Tibial nerve (tissue), 4 donors: ENCODE data around the gene ELP4. TPM values are rescaled to one million over a fixed set of nuclear protein-coding genes. Genes with fewer than 3 reads are reported as not detected.

Source experiments
- DNase-seq, 2 donors: peaks; one replicate each; pipeline ENCODE4 v3.0.0-alpha.2; 2019; ENCODE audit warnings: low spot score in 2 of 2
- H3K27ac ChIP-seq, 4 donors: fragments of 200-600 bp; sonication (generic) in 3 of 4; one replicate each; pipeline ENCODE4 v1.5.1; 2017 to 2019; ENCODE audit warnings: mild to moderate bottlenecking in 1 of 4
- H3K27me3 ChIP-seq, 2 donors: fragments of 200-600 bp; sonication (generic) in 1 of 2; one replicate each; pipeline versions ENCODE4 v1.5.1 to v1.6.0; 2017 to 2019
- H3K36me3 ChIP-seq, 3 donors: fragments of 200-600 bp; sonication (generic); one replicate each; pipeline ENCODE4 v1.5.1; 2018 to 2019
- H3K4me1 ChIP-seq, 4 donors: fragments of 200-600 bp; sonication (generic) in 3 of 4; one replicate each; pipeline ENCODE4 v1.5.1; 2017 to 2019
- H3K4me3 ChIP-seq, 4 donors: fragments of 200-600 bp; sonication (generic) in 3 of 4; one replicate each; pipeline ENCODE4 v1.5.1; 2017 to 2019; ENCODE audit warnings: mild to moderate bottlenecking in 1 of 4, moderate library complexity in 1 of 4
- H3K9me3 ChIP-seq, 4 donors: fragments of 200-600 bp; sonication (generic) in 3 of 4; one replicate each; pipeline ENCODE4 v1.5.1; 2017 to 2019
- CTCF ChIP-seq, 5 experiments: fragments of 200-600 bp in 3 of 5; fragments of 450-650 bp in 2 of 5; sonication (generic) in 3 of 5; IDR thresholded peaks; one replicate each; pipeline ENCODE4 v1.5.1; 2016 to 2019; ENCODE audit warnings: antibody characterized with exemption in 5 of 5, mild to moderate bottlenecking in 3 of 5, moderate library complexity in 2 of 5
- EP300 ChIP-seq, 2 donors: sonication (generic); formaldehyde crosslinking; IDR thresholded peaks; one replicate each; pipeline ENCODE4 v1.6.1; 2017; ENCODE audit warnings: antibody characterized with exemption in 2 of 2, mild to moderate bottlenecking in 1 of 2
- POLR2A ChIP-seq, 2 donors: fragments of 450-650 bp; IDR thresholded peaks; one replicate each; pipeline ENCODE4 v1.6.1; 2017; ENCODE audit warnings: antibody characterized with exemption in 2 of 2, mild to moderate bottlenecking in 2 of 2, moderate library complexity in 2 of 2
- WGBS, 2 donors: methylation state at CpG; one replicate each; pipeline ENCODE4 v1.1.5; 2018; 5-methylcytosine and 5-hydroxymethylcytosine counted together
- total RNA-seq, 4 donors: library from RNA; depleted of rRNA; stranded (reverse); fragments of >200 nt; gene quantifications; one replicate each; pipeline ENCODE4 v1.1.0, GENCODE V29; 2016

The ELP4 gene
- total RNA-seq, 4 donors from 2014 or later, result 19.2 to 32.1 (median 29.7) TPM

GRCh38 chr11:31608995-31609394 lies 99.4 kb downstream of the ELP4 start:
- H3K4me3 ChIP-seq, result no peak overlapping the region
- H3K4me1 ChIP-seq, result no peaks in the 10 kb centered on the region
- no peaks in the 10 kb centered on the region for H3K9me3 ChIP-seq
- no peak for DNase-seq
- H3K27me3 ChIP-seq, result no peaks in the 10 kb centered on the region
- 95 to 96% methylated on average over 8 of the region's 8 CpGs for WGBS, 2 donors
- no peak for TF ChIP-seq CTCF (IDR thresholded peaks at IDR 0.05)
- TF ChIP-seq EP300 (IDR thresholded peaks at IDR 0.05), result no peak
- no peak for TF ChIP-seq POLR2A (IDR thresholded peaks at IDR 0.05)
- no peak overlapping the region for H3K27ac ChIP-seq
- H3K36me3 ChIP-seq, result peaks cover 0 to 16% (median 0%) of the 10 kb centered on the region in 3 donors

- Histone ChIP-seq H3K9me3 (no peaks in the 10 kb centered on the region), H3K36me3 (peaks cover 0 to 16% (median 0%) of the 10 kb centered on the region in 3 donors), H3K27me3 (no peaks in the 10 kb centered on the region), H3K4me3 (no peak overlapping the region), H3K27ac (no peak overlapping the region), H3K4me1 (no peaks in the 10 kb centered on the region)
- no peak for DNase-seq
- TF ChIP-seq CTCF (IDR thresholded peaks at IDR 0.05) (no peak), EP300 (IDR thresholded peaks at IDR 0.05) (no peak), POLR2A (IDR thresholded peaks at IDR 0.05) (no peak)
Observed at GRCh38 chr11:31610544-31610943, 101.0 kb downstream of the ELP4 start.

- DNase-seq, result no peak
- H3K27ac ChIP-seq, result no peak overlapping the region
- no peaks in the 10 kb centered on the region for H3K9me3 ChIP-seq
- no peak for TF ChIP-seq CTCF (IDR thresholded peaks at IDR 0.05)
- TF ChIP-seq POLR2A (IDR thresholded peaks at IDR 0.05), result no peak
- TF ChIP-seq EP300 (IDR thresholded peaks at IDR 0.05), result no peak
- no peaks in the 10 kb centered on the region for H3K27me3 ChIP-seq
- no peaks in the 10 kb centered on the region for H3K36me3 ChIP-seq
- H3K4me1 ChIP-seq, result no peaks in the 10 kb centered on the region
- no peak overlapping the region for H3K4me3 ChIP-seq
Observed at GRCh38 chr11:31617246-31617645, 107.7 kb downstream of the ELP4 start.

- no peaks in the 10 kb centered on the region for H3K4me1 ChIP-seq
- no peak overlapping the region for H3K4me3 ChIP-seq
- H3K36me3 ChIP-seq, result no peaks in the 10 kb centered on the region
- no peaks in the 10 kb centered on the region for H3K27me3 ChIP-seq
- H3K9me3 ChIP-seq, result no peaks in the 10 kb centered on the region
- no peak overlapping the region for H3K27ac ChIP-seq
- no peak for TF ChIP-seq EP300 (IDR thresholded peaks at IDR 0.05)
- no peak for TF ChIP-seq CTCF (IDR thresholded peaks at IDR 0.05)
- TF ChIP-seq POLR2A (IDR thresholded peaks at IDR 0.05), result no peak
- no peak for DNase-seq
Observed at GRCh38 chr11:31619980-31620379, 110.4 kb downstream of the ELP4 start.

- Histone ChIP-seq H3K27ac (no peak overlapping the region), H3K4me3 (no peak overlapping the region), H3K4me1 (no peaks in the 10 kb centered on the region), H3K36me3 (no peaks in the 10 kb centered on the region), H3K27me3 (no peaks in the 10 kb centered on the region), H3K9me3 (no peaks in the 10 kb centered on the region)
- no peak for DNase-seq
- TF ChIP-seq CTCF (IDR thresholded peaks at IDR 0.05), result no peak
- TF ChIP-seq POLR2A (IDR thresholded peaks at IDR 0.05), result no peak
- no peak for TF ChIP-seq EP300 (IDR thresholded peaks at IDR 0.05)
Observed at GRCh38 chr11:31620434-31620833, 110.9 kb downstream of the ELP4 start.
